Colonic mucosa (tissue), 4 donors: Measurements from ENCODE around the gene LAMA4. TPM values are rescaled to one million over a fixed set of nuclear protein-coding genes. Genes with fewer than 3 reads are reported as not detected.

Experiments
- DNase-seq: peaks from one replicate; pipeline ENCODE4 v3.0.0-alpha.2; 2020
- H3K27ac ChIP-seq: fragments of 200-600 bp; one replicate; pipeline ENCODE4 v1.8.0; 2021
- H3K27me3 ChIP-seq: fragments of 200-600 bp; one replicate; pipeline ENCODE4 v1.8.0; 2021
- H3K36me3 ChIP-seq: fragments of 200-600 bp; one replicate; pipeline ENCODE4 v1.8.0; 2021
- H3K4me1 ChIP-seq: fragments of 200-600 bp; one replicate; pipeline ENCODE4 v1.8.0; 2021; ENCODE audit warnings: mild to moderate bottlenecking
- H3K4me3 ChIP-seq: fragments of 200-600 bp; one replicate; pipeline ENCODE4 v1.8.0; 2021
- H3K9ac ChIP-seq, 2 donors: one replicate each; pipeline ENCODE4 v1.7.0; 2013; ENCODE audit warnings: control low read depth in 2 of 2, low read depth in 2 of 2, low read length in 2 of 2
- H3K9me3 ChIP-seq: fragments of 200-600 bp; one replicate; pipeline ENCODE4 v1.8.0; 2021
- CTCF ChIP-seq: fragments of 200-600 bp; IDR thresholded peaks from one replicate; pipeline ENCODE4 v1.8.0; 2022; ENCODE audit warnings: antibody characterized with exemption, mild to moderate bottlenecking
- intact Hi-C: fragments of 100-400 bp; cut with DNase I; formaldehyde crosslinking; loops from one replicate; pipeline ENCODE4 v1.14.1; 2022
- total RNA-seq, 2 donors: library from RNA; stranded (reverse); fragmentation: NEBNext Ultra II Directional in 1 of 2; extraction: Animal tissue kit (Norgen Biotek cat#: 25700) in 1 of 2; gene quantifications; one replicate each; pipeline ENCODE4 v1.2.1, GENCODE V29; 2021
- donor health status: healthy.
- donor health status: DM: no; HTN: no; CAD: no.
- donor health status: DM: no; HTN: no; CAD: no.

The LAMA4 gene
- total RNA-seq, 2 donors from 2014 or later: 15.8 to 35.1 TPM

GRCh38 chr6:112178846-112179245 is 75.5 kb downstream of the LAMA4 start:
- DNase-seq: no peak
- H3K9ac ChIP-seq: no peak overlapping the region
- no peaks in the 10 kb centered on the region for H3K4me1 ChIP-seq
- no peaks in the 10 kb centered on the region for H3K36me3 ChIP-seq
- H3K9me3 ChIP-seq: no peaks in the 10 kb centered on the region
- no peaks in the 10 kb centered on the region for H3K27me3 ChIP-seq
- TF ChIP-seq CTCF: no peak
- intact Hi-C loops: loop anchor here (10.0 kb wide), 1 partner anchor 196 kb away; no protein-coding TSS in a partner anchor
- no peak overlapping the region for H3K27ac ChIP-seq
- no peak overlapping the region for H3K4me3 ChIP-seq

GRCh38 chr6:112177092-112177491 is 77.3 kb downstream of the LAMA4 start:
- Histone ChIP-seq H3K9me3 (no peaks in the 10 kb centered on the region), H3K9ac (no peak overlapping the region), H3K27ac (no peak overlapping the region), H3K4me1 (no peaks in the 10 kb centered on the region), H3K27me3 (no peaks in the 10 kb centered on the region), H3K36me3 (no peaks in the 10 kb centered on the region), H3K4me3 (no peak overlapping the region)
- no peak for DNase-seq
- no peak for TF ChIP-seq CTCF
- intact Hi-C loops: loop anchor here (10.0 kb wide), 1 partner anchor 198 kb away; no protein-coding TSS in a partner anchor

GRCh38 chr6:112176175-112176574 is 78.2 kb downstream of the LAMA4 start:
- Histone ChIP-seq H3K27ac (no peak overlapping the region), H3K4me3 (no peak overlapping the region), H3K9me3 (no peaks in the 10 kb centered on the region), H3K36me3 (no peaks in the 10 kb centered on the region), H3K9ac (no peak overlapping the region), H3K4me1 (no peaks in the 10 kb centered on the region), H3K27me3 (no peaks in the 10 kb centered on the region)
- intact Hi-C loops: loop anchor here (10.0 kb wide), 1 partner anchor 199 kb away; no protein-coding TSS in a partner anchor
- no peak for TF ChIP-seq CTCF
- DNase-seq: no peak

- Histone ChIP-seq H3K27me3 (no peaks in the 10 kb centered on the region), H3K9me3 (no peaks in the 10 kb centered on the region), H3K9ac (no peak overlapping the region), H3K4me1 (no peaks in the 10 kb centered on the region), H3K36me3 (no peaks in the 10 kb centered on the region), H3K4me3 (no peak overlapping the region), H3K27ac (no peak overlapping the region)
- intact Hi-C loops: loop anchor here (10.0 kb wide), 1 partner anchor 201 kb away; no protein-coding TSS in a partner anchor
- DNase-seq: no peak
- no peak for TF ChIP-seq CTCF
Measured at GRCh38 chr6:112173221-112173804, 81.1 kb downstream of the LAMA4 start.

GRCh38 chr6:112172540-112172939 is 81.8 kb downstream of the LAMA4 start:
- H3K27ac ChIP-seq: no peak overlapping the region
- H3K36me3 ChIP-seq: no peaks in the 10 kb centered on the region
- intact Hi-C loops: loop anchor here (10.0 kb wide), 1 partner anchor 202 kb away; no protein-coding TSS in a partner anchor
- no peak overlapping the region for H3K4me3 ChIP-seq
- no peaks in the 10 kb centered on the region for H3K9me3 ChIP-seq
- no peak for TF ChIP-seq CTCF
- no peak overlapping the region for H3K9ac ChIP-seq
- H3K4me1 ChIP-seq: no peaks in the 10 kb centered on the region
- H3K27me3 ChIP-seq: no peaks in the 10 kb centered on the region
- DNase-seq: no peak
